Mammary epithelial cell (primary cell): ENCODE data around the gene TYW1B.
"Not testable (repeated sequence)": the region's sequence is repeated elsewhere in the genome, so short reads cannot be mapped to it uniquely, and the experiment has no call there.

Source experiments
- EZH2 ChIP-seq: IDR thresholded peaks from 2 replicates; pipeline ENCODE4 v1.6.1; 2012; ENCODE audit warnings: low read length, inconsistent platforms, borderline replicate concordance
- TF ChIP-seq, protein P1 (sequence below), 2 donors: IDR thresholded peaks in 1 of 2; conservative IDR thresholded peaks in 1 of 2; 2 replicates each; pipeline ENCODE4 v1.5.1; 2011 to 2012; ENCODE audit warnings: inconsistent platforms in 2 of 2, low read length in 2 of 2, mild to moderate bottlenecking in 2 of 2, control low read depth in 1 of 2, low read depth in 1 of 2; ENCODE audit not compliant: insufficient read depth in 1 of 2; ENCODE audit errors: extremely low read depth in 1 of 2

DNA sequence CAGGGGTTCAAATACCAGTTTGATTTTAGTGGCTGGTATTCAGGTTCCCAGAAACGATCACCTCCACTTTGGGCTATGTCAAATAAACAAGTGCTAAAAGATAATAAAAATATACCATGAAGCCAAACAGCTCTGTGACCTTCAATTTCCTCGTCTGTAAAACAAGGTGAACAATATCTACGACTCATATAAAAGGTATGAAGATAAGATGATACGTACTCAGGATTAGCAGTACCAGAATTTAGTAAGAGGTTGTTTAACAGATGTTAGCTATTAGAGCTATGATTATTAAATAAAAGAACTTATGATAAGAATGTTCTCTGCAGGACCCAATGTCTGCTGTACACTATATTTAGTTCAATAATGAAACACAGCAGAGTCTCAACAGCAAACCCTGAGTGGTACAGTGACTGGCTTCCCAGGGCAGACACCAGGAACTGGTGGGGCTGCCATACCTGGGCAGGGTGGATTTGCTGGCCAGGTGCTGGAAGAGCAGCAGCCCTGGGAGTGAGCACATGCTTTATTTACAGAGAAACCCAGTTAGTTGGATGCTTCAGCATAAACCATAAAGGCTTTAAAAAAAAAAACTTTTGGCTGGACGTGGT lies 151.8 kb downstream of the TYW1B start:
- TF ChIP-seq, protein P1, sequence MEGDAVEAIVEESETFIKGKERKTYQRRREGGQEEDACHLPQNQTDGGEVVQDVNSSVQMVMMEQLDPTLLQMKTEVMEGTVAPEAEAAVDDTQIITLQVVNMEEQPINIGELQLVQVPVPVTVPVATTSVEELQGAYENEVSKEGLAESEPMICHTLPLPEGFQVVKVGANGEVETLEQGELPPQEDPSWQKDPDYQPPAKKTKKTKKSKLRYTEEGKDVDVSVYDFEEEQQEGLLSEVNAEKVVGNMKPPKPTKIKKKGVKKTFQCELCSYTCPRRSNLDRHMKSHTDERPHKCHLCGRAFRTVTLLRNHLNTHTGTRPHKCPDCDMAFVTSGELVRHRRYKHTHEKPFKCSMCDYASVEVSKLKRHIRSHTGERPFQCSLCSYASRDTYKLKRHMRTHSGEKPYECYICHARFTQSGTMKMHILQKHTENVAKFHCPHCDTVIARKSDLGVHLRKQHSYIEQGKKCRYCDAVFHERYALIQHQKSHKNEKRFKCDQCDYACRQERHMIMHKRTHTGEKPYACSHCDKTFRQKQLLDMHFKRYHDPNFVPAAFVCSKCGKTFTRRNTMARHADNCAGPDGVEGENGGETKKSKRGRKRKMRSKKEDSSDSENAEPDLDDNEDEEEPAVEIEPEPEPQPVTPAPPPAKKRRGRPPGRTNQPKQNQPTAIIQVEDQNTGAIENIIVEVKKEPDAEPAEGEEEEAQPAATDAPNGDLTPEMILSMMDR (conservative IDR thresholded peaks at IDR 0.05 in 1 of 2, IDR thresholded peaks at IDR 0.05 in 1 of 2; ENCODE audit: extremely low read depth in 1 of 2, insufficient read depth in 1 of 2, low read depth in 1 of 2, low read length in 2 of 2) = not testable (repeated sequence)
- TF ChIP-seq EZH2 = not testable (repeated sequence)
